Measurements from ENCODE around the gene RLBP1. TPM values are rescaled to one million over a fixed set of nuclear protein-coding genes. Genes with fewer than 3 reads are reported as not detected.

The RLBP1 gene
- polyA plus RNA-seq, 1 donor from 2014 or later, result 0.16 TPM

DNA sequence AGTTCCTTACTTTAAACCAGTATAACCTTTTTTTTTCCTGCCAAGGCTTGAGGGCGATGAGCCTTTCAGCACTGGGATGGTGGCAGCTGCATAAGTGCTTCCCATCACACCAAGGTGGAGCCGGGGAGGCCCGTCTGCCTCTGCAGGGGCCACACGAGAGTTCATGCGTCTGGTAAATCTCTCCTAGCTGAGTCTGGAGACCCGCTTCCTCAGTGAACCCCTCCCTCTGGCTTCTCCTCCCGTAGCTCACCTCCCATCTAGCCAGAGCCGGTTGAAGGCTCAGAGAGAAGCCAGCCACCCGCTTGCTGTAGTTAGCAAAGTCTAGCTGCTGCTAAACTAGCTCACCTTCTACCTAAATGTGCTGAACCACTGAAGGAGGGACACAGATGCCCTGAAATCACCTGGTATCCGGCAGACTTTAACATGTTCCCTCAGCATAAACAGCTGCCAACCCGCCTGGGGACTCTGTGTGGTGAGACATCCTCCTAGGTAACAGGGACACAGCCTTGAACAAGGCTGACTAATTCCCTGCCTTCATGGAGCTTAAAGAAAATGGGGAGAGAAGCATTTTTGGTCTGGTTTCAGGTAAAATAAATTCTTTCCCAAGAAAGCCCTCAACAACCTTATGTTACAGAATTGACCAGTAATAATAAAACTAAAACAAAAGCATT lies 42.9 kb downstream of the RLBP1 start:
- TF ChIP-seq SMC3 (conservative IDR thresholded peaks at IDR 0.05; ENCODE audit: poor library complexity), result no peak
- no peak for TF ChIP-seq POLR2AphosphoS5 (IDR thresholded peaks at IDR 0.05)
- H4K20me1 ChIP-seq (ENCODE audit: insufficient read depth), result no peaks in the 10 kb centered on the region
- no peak overlapping the region for H3K4me2 ChIP-seq (ENCODE audit: low read length)
- H3K4me3 ChIP-seq (ENCODE audit: low read length), result no peak overlapping the region
- no peaks in the 10 kb centered on the region for H3K79me2 ChIP-seq (replicated peaks; ENCODE audit: insufficient read depth, low read length)
- no peaks in the 10 kb centered on the region for H3K27me3 ChIP-seq (ENCODE audit: insufficient read depth, low read depth, low read length)
- H3K9me2 ChIP-seq (ENCODE audit: insufficient read depth, low read length), result no peaks in the 10 kb centered on the region
- no peak overlapping the region for H3K27ac ChIP-seq (ENCODE audit: low read length)
- H3K36me3 ChIP-seq (ENCODE audit: insufficient read depth, low read length), result peaks cover 10% of the 10 kb centered on the region
- H3K9me3 ChIP-seq (ENCODE audit: low read length), result no peaks in the 10 kb centered on the region
- H3K9ac ChIP-seq (ENCODE audit: low read length), result no peak overlapping the region
- no peaks in the 10 kb centered on the region for H3F3A ChIP-seq (ENCODE audit: insufficient read depth, low read length, poor library complexity, severe bottlenecking)
- H2AFZ ChIP-seq (ENCODE audit: low read depth, low read length), result no peak overlapping the region

DNA sequence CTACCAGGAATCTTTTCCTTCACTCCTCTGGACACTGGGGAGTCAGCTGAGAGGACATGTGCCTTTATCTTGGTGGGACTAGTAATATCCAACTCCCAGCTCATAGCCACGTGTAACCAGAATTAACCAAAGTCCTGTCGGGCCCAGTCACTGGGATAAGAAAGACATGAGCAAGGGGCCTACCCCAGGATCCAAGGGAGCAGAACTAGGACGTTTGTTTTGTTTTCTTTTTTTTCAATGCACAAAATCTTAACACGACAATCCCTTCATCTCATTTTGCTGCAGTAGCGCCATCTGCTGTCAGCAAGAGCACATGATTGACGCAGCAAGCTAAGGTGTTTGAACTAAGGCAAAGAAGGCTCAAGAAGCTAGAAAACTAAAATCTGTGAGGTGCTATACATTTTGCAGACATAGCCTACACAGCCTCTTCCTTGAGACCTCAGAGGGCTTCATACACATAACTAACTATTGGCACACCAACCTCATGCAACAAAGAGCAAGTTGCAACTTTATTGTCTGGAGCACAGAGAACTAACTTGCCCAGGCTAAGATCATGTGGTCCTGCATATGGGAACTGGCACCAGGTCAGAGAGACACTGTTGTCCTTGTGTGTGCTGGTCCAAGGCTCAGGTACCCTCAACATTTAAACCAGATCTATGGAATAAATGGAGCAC lies 43.6 kb downstream of the RLBP1 start:
- Histone ChIP-seq H3K27ac (ENCODE audit: low read length) (no peak overlapping the region), H3F3A (ENCODE audit: insufficient read depth, low read length, poor library complexity, severe bottlenecking) (no peaks in the 10 kb centered on the region), H3K36me3 (ENCODE audit: insufficient read depth, low read length) (peaks cover 10% of the 10 kb centered on the region), H3K27me3 (ENCODE audit: insufficient read depth, low read depth, low read length) (no peaks in the 10 kb centered on the region), H3K9me2 (ENCODE audit: insufficient read depth, low read length) (no peaks in the 10 kb centered on the region), H2AFZ (ENCODE audit: low read depth, low read length) (no peak overlapping the region), H3K79me2 (replicated peaks; ENCODE audit: insufficient read depth, low read length) (no peaks in the 10 kb centered on the region), H3K4me3 (ENCODE audit: low read length) (no peak overlapping the region), H3K4me2 (ENCODE audit: low read length) (no peak overlapping the region), H4K20me1 (ENCODE audit: insufficient read depth) (no peaks in the 10 kb centered on the region), H3K9me3 (ENCODE audit: low read length) (no peaks in the 10 kb centered on the region), H3K9ac (ENCODE audit: low read length) (no peak overlapping the region)
- TF ChIP-seq EP300 (conservative IDR thresholded peaks at IDR 0.05; ENCODE audit: poor library complexity, severe bottlenecking), result no peak
- TF ChIP-seq, protein P1, sequence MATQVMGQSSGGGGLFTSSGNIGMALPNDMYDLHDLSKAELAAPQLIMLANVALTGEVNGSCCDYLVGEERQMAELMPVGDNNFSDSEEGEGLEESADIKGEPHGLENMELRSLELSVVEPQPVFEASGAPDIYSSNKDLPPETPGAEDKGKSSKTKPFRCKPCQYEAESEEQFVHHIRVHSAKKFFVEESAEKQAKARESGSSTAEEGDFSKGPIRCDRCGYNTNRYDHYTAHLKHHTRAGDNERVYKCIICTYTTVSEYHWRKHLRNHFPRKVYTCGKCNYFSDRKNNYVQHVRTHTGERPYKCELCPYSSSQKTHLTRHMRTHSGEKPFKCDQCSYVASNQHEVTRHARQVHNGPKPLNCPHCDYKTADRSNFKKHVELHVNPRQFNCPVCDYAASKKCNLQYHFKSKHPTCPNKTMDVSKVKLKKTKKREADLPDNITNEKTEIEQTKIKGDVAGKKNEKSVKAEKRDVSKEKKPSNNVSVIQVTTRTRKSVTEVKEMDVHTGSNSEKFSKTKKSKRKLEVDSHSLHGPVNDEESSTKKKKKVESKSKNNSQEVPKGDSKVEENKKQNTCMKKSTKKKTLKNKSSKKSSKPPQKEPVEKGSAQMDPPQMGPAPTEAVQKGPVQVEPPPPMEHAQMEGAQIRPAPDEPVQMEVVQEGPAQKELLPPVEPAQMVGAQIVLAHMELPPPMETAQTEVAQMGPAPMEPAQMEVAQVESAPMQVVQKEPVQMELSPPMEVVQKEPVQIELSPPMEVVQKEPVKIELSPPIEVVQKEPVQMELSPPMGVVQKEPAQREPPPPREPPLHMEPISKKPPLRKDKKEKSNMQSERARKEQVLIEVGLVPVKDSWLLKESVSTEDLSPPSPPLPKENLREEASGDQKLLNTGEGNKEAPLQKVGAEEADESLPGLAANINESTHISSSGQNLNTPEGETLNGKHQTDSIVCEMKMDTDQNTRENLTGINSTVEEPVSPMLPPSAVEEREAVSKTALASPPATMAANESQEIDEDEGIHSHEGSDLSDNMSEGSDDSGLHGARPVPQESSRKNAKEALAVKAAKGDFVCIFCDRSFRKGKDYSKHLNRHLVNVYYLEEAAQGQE (IDR thresholded peaks at IDR 0.05; ENCODE audit: borderline replicate concordance), result no peak
- no peak for TF ChIP-seq TAF1 (IDR thresholded peaks at IDR 0.05; ENCODE audit: low read depth)
- no peak for TF ChIP-seq EZH2 (IDR thresholded peaks at IDR 0.05; ENCODE audit: borderline replicate concordance, insufficient read depth, low read length, poor library complexity, severe bottlenecking)
- TF ChIP-seq MXI1 (conservative IDR thresholded peaks at IDR 0.05; ENCODE audit: poor library complexity, severe bottlenecking), result no peak
- TF ChIP-seq, protein P2, sequence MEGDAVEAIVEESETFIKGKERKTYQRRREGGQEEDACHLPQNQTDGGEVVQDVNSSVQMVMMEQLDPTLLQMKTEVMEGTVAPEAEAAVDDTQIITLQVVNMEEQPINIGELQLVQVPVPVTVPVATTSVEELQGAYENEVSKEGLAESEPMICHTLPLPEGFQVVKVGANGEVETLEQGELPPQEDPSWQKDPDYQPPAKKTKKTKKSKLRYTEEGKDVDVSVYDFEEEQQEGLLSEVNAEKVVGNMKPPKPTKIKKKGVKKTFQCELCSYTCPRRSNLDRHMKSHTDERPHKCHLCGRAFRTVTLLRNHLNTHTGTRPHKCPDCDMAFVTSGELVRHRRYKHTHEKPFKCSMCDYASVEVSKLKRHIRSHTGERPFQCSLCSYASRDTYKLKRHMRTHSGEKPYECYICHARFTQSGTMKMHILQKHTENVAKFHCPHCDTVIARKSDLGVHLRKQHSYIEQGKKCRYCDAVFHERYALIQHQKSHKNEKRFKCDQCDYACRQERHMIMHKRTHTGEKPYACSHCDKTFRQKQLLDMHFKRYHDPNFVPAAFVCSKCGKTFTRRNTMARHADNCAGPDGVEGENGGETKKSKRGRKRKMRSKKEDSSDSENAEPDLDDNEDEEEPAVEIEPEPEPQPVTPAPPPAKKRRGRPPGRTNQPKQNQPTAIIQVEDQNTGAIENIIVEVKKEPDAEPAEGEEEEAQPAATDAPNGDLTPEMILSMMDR (IDR thresholded peaks at IDR 0.05; ENCODE audit: poor library complexity, severe bottlenecking), result peak; percentile 92
- no peak for TF ChIP-seq POLR2AphosphoS5 (IDR thresholded peaks at IDR 0.05)
- peak; percentile 95 for TF ChIP-seq SMC3 (conservative IDR thresholded peaks at IDR 0.05; ENCODE audit: poor library complexity)
- peak; percentile 89 for TF ChIP-seq RAD21 (conservative IDR thresholded peaks at IDR 0.05)

Data from neural cell (in vitro differentiated cells).